ENCODE data around the gene PXMP4. TPM values are rescaled to one million over a fixed set of nuclear protein-coding genes. Genes with fewer than 3 reads are reported as not detected.
"Not testable (repeated sequence)": the region's sequence is repeated elsewhere in the genome, so short reads cannot be mapped to it uniquely, and the experiment has no call there.

The PXMP4 gene
- total RNA-seq, 4 donors from 2014 or later, result 3.4 to 11.7 (median 7.6) TPM

DNA sequence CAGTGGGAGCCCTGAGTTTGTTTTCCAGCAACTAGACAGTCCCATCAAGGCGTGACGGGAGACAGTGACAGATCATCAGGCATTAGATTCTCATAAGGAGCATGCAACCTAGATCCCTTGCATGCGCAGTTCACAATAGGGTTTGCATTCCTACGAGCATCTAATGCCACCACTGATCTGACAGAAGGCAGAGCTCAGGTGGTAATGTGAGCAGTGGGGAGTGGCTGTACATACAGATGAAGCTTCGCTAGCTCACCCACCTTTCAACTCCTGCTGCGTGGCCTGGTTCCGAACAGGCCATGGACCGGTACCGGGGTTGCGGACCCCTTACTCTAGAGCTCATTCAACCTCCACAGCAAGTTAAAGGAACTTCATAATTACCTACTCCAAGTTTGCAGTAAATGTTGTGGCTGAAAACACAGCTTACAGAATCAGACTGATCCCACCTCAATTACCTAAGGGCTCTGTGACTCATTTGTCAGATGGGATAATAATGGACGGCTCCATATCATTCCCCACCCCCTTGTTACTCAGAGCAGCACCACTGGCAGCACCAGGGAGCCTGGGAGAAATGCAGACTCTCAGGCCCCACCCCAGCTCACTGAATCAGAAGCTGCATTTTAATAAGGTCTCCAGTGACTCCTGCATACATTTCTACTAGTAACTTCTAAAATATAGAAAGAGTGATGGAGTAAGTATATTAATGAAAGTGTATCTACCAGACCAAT lies 15.7 kb downstream of the PXMP4 start:
- peaks cover 0 to 6% (median 0%) of the 10 kb centered on the region in 3 donors for H3K4me1 ChIP-seq
- H3K36me3 ChIP-seq, result peaks cover 0 to 31% (median 0%) of the 10 kb centered on the region in 3 donors
- intact Hi-C loops (cut with DNase I), result no loop called here
- WGBS, 2 donors, result 85 to 86% methylated on average over 9 to 11 of the region's 11 CpGs
- H3K27me3 ChIP-seq, result no peaks in the 10 kb centered on the region
- no peaks in the 10 kb centered on the region for H3K9me3 ChIP-seq
- DNase-seq, result no peak
- no peak overlapping the region for H3K4me3 ChIP-seq
- no peak for TF ChIP-seq POLR2A (IDR thresholded peaks at IDR 0.05)
- no peak for TF ChIP-seq CTCF (IDR thresholded peaks at IDR 0.05)
- H3K27ac ChIP-seq, result no peak overlapping the region

DNA sequence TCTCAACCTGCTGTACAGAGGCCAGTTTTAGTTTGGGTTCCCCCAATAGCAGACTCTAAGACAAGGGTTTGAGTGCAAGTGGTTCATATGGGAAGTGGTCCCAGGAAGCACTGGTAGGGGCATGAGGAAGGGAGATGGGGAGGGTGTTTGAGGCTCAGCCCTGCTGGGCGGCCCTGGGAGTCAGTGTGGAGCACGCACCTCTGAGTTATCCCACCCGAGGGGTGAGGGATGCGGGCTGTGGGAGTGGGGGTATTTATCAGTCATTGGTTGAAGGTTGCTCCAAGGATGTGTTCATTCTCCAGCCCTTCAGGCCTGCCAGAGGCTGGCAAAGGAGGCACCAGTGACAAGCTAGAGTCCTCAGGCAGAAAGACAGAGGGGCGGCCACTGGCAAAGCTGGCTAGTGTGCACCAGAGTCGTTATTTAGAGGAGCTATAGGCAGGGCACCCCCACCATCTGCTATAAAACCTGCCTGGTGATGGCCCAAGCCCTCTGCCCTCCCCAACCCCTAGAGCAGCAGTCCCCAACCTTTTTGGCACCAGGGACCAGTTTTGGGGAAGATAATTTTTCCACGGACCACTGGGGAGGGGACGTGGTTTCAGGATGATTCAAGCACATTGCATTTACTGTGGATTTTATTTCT lies 16.5 kb downstream of the PXMP4 start:
- Histone ChIP-seq H3K9me3 (no peaks in the 10 kb centered on the region), H3K27ac (no peak overlapping the region), H3K36me3 (peaks cover 0 to 27% (median 0%) of the 10 kb centered on the region in 3 donors), H3K4me1 (peaks cover 0 to 6% (median 0%) of the 10 kb centered on the region in 3 donors), H3K4me3 (no peak overlapping the region), H3K27me3 (no peaks in the 10 kb centered on the region)
- intact Hi-C loops (cut with DNase I), result no loop called here
- TF ChIP-seq CTCF (IDR thresholded peaks at IDR 0.05) (no peak), POLR2A (IDR thresholded peaks at IDR 0.05) (no peak)
- DNase-seq, result no peak
- 83 to 94% methylated on average over 4 to 8 of the region's 8 CpGs for WGBS, 2 donors

DNA sequence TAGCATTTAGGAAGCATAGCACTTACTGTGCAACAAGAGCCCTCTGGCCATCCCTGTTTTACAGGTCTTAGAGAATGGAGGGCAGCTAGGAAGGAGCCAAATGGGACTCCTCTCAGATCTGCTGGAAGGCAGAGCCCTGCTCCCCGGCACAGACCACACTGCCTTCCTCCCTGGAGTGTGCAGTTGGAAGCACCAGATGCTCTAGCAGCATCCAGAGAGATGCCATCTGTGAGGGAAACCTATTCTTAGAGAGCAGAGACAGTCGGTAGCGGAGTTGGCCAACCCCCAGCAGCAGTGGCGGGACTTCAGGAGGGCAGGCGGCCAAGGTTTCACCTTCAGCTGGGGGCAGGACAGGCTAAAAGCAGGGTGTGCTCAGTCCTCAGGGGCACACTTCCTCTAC lies 17.2 kb downstream of the PXMP4 start:
- 56 to 66% methylated on average over 3 to 5 of the region's 5 CpGs for WGBS, 2 donors
- no peak for DNase-seq

GRCh38 chr20:33701629-33702450 lies 18.3 kb downstream of the PXMP4 start:
- H3K4me1 ChIP-seq, result peaks cover 0 to 15% (median 0%) of the 10 kb centered on the region in 3 donors
- H3K36me3 ChIP-seq, result peaks cover 0 to 12% (median 0%) of the 10 kb centered on the region in 3 donors
- H3K4me3 ChIP-seq, result no peak overlapping the region
- H3K27ac ChIP-seq, result no peak overlapping the region
- H3K9me3 ChIP-seq, result no peaks in the 10 kb centered on the region
- DNase-seq, result no peak
- intact Hi-C loops (cut with DNase I), result no loop called here
- 59 to 90% methylated on average over 3 to 5 of the region's 27 CpGs for WGBS, 2 donors
- H3K27me3 ChIP-seq, result no peaks in the 10 kb centered on the region
- TF ChIP-seq POLR2A (IDR thresholded peaks at IDR 0.05) (no peak), CTCF (IDR thresholded peaks at IDR 0.05) (no peak)

More for the DNA sequence above, 17.2 kb downstream of the PXMP4 start:
- TF ChIP-seq POLR2A (IDR thresholded peaks at IDR 0.05) (no peak), CTCF (IDR thresholded peaks at IDR 0.05) (no peak)
- peaks cover 0 to 22% (median 0%) of the 10 kb centered on the region in 3 donors for H3K36me3 ChIP-seq
- intact Hi-C loops (cut with DNase I), result no loop called here
- H3K9me3 ChIP-seq, result no peaks in the 10 kb centered on the region
- peaks cover 0 to 6% (median 0%) of the 10 kb centered on the region in 3 donors for H3K4me1 ChIP-seq
- no peak overlapping the region for H3K27ac ChIP-seq
- H3K4me3 ChIP-seq, result no peak overlapping the region
- no peaks in the 10 kb centered on the region for H3K27me3 ChIP-seq

- H3K36me3 ChIP-seq; H3K9me3 ChIP-seq; H3K27ac ChIP-seq; H3K27me3 ChIP-seq; DNase-seq; H3K4me3 ChIP-seq; intact Hi-C loops (cut with DNase I): not testable (repeated sequence)
- peaks cover 0 to 24% (median 0%) of the 10 kb centered on the region in 3 donors for H3K4me1 ChIP-seq
- WGBS, 2 donors, result 95 to 96% methylated on average over 7 to 20 of the region's 45 CpGs
These were observed 19.2 kb downstream of the PXMP4 start for GRCh38 chr20:33700696-33701441.

GRCh38 chr20:33698966-33699365 lies 21.1 kb downstream of the PXMP4 start:
- H3K9me3 ChIP-seq; H3K27me3 ChIP-seq; H3K27ac ChIP-seq; H3K36me3 ChIP-seq; H3K4me3 ChIP-seq; intact Hi-C loops (cut with DNase I); DNase-seq: not testable (repeated sequence)
- WGBS, 2 donors, result no CpG with 5 or more reads among the region's 27 CpGs
- peaks cover 0 to 34% (median 0%) of the 10 kb centered on the region in 3 donors for H3K4me1 ChIP-seq

All from esophagus squamous epithelium (tissue), 5 donors.